GM19023 (cell line): ENCODE data around the gene VPS26C.
"Not testable (repeated sequence)": the region's sequence is repeated elsewhere in the genome, so short reads cannot be mapped to it uniquely, and the experiment has no call there.

Source experiments
- ATAC-seq: cut with Tn5 transposase; IDR thresholded peaks from one replicate; pipeline ENCODE4 v1.9.1; 2021; ENCODE audit warnings: mild to moderate bottlenecking, moderate library complexity; ENCODE audit not compliant: unreplicated experiment

Gene VPS26C

GRCh38 chr21:37231671-37232070 is 35.5 kb downstream of the VPS26C start:
- ATAC-seq, result no peak

DNA sequence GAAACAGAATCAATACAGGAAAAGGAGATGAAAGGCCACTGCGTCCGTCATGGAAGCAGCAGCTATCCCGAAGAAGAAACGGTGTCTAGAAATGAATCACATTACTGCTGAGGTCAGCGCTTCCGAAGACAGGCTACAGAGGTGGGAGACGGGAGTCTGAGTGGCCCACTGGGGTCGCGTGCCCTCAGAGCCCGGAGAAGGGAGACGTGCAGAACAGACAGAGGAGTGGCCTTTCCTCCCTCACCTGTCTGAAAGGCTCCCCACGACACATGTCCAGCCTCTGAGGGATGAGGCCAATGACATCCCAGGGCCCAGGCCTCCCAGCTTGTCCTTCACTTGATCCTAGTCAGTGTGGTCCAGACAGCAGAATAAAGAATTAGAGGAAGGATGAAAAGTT is 35.9 kb downstream of the VPS26C start:
- ATAC-seq, result no peak

- ATAC-seq, result no peak
Measured at GRCh38 chr21:37230632-37231248, 36.4 kb downstream of the VPS26C start.

- ATAC-seq, result no peak
Measured at GRCh38 chr21:37228003-37228400, 39.1 kb downstream of the VPS26C start.

DNA sequence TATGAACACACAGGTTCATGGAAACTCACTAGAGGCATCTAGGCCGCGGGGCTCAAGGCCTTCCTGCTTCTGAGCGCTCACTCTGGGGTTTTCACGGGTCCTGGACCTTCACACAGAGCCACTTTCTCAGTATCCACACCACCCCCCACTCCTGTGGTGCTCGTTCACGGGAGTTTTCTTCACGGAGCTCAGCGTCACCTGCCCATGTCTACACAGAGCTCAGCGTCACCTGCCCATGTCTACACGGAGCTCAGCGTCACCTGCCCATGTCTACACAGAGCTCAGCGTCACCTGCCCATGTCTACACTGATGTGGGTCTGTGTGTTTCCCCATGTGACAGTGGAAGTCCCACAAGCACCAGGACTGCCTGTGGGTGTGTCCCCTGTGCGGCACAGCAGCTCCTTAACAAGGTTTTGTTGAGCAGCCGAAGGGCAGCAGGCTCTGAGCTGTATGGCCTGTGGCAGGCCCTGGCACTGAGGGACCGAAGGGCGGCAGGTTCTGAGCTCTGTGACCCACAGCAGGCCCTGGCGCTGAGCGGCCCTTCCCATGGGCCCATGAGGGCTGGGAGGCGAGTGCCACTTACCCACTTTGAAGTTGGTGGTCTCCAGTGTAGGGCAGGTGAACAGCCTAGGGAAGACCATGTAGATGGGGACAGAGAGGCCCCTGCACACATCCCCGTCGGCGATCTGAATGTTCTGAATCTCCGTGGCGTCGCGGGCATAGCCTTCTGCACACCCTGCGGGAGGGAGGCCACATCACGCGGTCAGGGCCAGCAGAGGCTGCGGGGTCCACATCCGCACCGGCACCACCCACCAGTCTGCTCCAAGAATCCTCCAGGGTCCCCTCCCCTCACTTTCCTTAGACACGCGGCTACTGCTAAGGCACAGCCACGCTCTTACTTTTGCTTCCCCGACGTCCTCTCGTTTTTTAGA is 39.8 kb downstream of the VPS26C start:
- ATAC-seq, result no peak

DNA sequence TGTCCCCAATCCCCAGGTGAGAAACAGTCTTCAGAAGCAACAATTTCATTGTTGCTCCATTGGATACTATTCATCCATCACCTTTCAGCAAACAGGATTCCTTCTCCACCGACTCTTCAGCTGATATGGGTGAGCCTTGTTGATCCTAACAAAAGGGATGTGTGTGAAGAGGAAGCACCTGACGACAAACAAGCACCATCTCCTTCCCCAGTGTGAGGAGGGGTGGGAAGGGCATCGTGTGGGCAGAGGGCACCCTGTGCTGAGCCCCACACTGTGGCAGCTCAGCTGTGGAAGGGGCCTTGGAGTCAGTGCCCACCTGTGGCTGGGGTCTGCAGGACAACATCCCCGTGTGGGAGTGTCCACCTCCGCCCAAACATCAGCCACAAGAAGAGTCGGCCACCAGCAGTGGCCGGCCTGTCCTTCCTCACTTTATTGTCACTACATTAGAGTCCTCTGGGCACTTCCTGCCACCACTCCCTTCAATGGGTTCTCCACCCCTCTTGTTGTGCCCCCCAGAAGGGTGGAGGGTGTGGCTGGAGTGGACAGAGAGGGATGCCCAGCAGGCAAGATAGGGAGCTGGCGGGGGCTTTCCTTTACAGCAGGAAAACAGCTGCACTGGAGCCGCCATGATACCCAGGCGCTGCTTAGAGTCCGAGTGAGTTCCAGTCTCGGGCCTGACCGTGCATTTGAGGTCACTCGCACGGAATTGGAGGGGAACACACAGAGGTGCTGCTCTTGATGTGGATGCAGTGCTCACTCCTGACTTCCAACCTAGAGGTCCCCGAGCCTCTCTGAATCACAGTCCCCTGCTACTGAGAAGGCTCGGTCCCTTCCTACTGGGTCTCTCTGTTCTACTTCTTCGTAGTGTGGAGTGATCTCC is 40.9 kb downstream of the VPS26C start:
- no peak for ATAC-seq

- no peak for ATAC-seq
Measured at GRCh38 chr21:37224861-37225839, 42.0 kb downstream of the VPS26C start.

- no peak for ATAC-seq
Measured at GRCh38 chr21:37223804-37224345, 43.3 kb downstream of the VPS26C start.

DNA sequence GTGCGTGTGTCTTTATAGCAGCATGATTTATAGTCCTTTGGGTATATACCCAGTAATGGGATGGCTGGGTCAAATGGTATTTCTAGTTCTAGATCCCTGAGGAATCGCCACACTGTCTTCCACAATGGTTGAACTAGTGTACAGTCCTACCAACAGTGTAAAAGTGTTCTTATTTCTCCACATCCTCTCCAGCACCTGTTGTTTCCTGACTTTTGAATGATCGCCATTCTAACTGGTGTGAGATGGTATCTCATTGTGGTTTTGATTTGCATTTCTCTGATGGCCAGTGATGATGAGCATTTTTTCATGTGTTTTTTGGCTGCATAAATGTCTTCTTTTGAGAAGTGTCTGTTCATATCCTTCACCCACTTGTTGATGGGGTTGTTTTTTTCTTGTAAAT is 44.9 kb downstream of the VPS26C start:
- not testable (repeated sequence) for ATAC-seq

DNA sequence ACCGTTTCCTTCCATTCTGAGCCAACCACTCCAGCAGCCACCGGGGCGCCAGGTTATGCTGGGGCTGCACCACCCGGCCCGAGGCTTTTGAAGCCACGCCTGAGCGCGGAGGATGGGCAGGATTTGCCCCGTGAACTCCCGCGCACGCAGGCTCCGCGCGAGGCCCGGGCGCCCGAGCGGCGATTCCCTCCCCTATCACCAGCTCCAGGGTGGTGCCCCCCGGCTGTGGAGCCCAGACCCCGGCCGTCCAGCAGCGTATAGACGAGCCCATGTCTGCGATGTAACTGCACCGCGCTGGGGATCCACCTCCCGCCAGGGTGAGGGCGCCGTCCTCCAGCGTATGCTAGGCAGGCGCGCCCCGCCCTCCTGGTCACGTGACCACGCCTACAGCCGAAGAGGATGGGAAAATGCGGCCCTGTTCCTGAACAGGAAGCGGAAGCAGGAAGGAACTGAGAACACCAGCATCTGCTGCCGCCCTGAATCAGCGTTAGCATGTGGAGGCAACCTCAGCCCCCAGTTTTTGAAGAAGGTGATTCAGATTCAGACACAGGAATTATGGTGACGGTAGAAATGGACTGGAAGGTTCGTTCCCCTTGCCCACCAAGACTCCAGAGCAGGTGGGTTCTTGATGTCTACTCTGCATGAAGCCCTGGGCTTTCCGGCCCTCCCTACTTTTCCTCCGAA is 46.0 kb downstream of the VPS26C start:
- peak; percentile 93 for ATAC-seq

GRCh38 chr21:37220433-37220980 is 46.6 kb downstream of the VPS26C start:
- ATAC-seq, result peak; percentile 35

- ATAC-seq, result no peak
Measured at GRCh38 chr21:37219761-37220432, 47.2 kb downstream of the VPS26C start.

DNA sequence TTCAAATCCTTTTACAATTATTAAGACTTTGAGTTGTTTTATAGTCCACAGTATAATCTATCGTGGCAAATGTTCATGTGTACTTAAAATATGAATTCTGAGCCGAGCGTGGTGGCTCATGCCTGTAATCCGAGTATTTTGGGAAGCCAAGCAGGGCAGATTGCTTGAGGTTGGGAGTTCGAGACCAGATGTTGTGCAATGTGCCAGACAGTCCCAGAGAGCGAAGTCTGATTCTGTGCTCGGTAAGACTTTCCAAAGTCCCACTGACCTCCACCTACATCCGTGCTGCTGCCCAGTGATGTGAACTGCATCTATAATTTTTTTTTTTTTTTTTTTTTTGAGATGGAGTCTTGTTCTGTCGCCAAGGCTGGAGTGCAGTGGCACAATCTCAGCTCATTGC is 52.2 kb downstream of the VPS26C start:
- ATAC-seq, result no peak

GRCh38 chr21:37210799-37211198 is 56.3 kb downstream of the VPS26C start:
- ATAC-seq, result no peak

DNA sequence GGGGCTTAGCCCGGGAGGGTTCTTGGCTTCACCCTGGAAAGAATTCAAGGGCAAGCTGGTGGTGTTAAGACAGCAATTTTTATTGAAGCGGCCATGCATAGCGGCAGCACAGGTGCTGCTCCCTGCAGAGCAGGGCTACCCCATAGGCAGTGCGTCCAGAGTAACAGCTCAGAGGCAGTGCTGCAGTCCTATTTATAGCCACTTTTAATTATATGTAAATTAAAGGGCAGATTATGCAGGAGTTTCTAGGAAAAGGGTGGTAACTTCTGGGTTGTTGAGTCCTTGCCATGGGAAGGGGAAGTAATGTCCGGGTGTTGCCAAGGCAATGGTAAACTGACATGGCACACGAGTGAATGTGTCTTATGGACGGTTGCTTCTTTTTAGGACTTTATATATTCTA is 57.0 kb downstream of the VPS26C start:
- ATAC-seq, result no peak

- ATAC-seq, result peak; percentile 39
Measured at GRCh38 chr21:37208741-37209225, 58.4 kb downstream of the VPS26C start.

- peak; percentile 49 for ATAC-seq
Measured at GRCh38 chr21:37208056-37208721, 58.9 kb downstream of the VPS26C start.
